LoVo (cell line): Measurements from ENCODE around the gene STAC2.

Experiments
- DNase-seq: peaks from one replicate; pipeline ENCODE4 v3.0.0-alpha.2; 2016; ENCODE audit warnings: low spot score

Gene STAC2

DNA sequence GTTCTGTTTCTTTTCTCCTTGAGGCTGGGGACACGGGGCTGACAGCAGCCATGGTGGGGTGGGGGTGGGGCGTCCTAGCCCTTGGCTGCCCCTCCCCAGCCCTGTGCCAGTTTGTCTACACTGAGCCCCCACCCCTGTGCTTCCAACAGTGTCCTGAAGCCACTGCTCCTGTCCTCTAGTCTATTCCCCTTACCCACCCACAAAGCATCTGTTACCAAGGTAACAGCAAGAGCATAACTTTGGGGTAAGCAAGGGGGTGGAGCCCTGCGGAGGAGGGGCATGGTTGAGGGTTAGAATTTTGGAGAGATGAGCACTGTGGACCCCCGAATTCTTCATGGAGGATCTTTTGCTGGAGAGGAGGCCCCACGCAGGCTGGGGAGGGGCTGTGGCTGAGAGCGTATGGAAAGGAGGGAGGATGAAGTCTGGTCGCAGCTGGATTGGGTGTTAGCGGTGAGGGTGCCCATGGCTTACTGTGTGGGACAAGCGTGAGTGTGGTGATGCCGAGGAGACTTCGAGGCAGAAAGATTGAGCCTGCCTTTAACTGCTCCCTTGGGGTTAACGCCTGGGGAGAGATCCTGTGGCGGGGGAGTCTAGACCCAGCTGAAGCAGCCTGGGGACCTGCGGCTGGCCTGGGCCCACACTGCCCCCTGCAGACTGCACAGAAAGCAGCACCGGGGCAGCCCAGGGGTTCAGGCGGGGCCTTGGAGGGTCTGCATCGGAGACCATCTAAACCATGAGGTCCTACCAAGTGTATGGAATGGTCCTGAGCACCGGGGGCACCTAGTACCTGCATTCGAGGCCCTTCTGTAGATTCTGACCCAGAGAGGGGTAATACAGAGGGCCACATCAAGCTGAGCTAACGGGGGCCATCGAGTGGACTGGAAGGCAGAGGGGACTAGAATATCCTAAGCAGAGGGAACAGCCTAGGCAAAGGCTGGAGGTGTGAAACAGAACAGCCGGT, 6.1 kb upstream of the STAC2 start:
- no peak for DNase-seq

DNA sequence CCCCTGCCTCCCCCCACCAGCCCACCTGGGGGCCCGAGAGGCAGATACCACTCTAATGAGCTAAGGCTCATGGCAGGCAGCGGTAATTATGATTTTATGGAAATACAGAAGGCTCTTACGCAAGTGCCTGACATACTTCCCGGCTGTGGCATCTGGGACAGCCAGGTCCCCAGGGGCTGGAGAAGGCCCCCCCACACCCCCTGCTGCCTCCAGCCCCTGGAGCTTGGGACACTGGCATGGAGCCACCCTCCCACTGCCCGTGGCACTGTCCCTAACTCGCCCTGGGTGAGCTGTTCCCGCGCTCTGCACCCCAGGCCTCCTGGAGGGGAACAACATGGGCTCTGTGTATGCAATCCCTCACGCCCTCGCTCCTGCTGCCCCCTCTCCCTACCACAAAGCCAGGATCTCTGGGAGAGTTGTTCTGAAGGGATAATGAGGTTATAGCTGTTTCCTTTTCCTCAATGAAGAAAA, 5.4 kb upstream of the STAC2 start:
- no peak for DNase-seq

DNA sequence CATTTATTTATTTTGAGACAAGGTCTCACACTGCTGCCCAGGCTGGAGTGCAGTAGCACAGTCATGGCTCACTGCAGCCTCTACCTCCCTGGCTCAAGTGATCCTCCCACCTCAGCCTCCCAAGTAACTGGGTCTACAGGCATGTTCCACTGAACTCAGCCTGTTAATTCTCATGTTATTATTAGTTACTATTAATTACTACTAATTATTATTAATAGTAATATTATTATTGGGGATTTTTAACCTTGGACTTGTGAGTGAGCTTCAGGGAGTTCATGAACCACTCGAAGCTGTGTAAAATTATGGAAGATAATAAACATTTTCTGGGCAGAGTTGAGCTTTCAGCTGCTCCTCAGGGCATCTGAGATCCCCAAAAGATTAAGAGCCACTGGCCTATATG, 4.6 kb upstream of the STAC2 start:
- no peak for DNase-seq

DNA sequence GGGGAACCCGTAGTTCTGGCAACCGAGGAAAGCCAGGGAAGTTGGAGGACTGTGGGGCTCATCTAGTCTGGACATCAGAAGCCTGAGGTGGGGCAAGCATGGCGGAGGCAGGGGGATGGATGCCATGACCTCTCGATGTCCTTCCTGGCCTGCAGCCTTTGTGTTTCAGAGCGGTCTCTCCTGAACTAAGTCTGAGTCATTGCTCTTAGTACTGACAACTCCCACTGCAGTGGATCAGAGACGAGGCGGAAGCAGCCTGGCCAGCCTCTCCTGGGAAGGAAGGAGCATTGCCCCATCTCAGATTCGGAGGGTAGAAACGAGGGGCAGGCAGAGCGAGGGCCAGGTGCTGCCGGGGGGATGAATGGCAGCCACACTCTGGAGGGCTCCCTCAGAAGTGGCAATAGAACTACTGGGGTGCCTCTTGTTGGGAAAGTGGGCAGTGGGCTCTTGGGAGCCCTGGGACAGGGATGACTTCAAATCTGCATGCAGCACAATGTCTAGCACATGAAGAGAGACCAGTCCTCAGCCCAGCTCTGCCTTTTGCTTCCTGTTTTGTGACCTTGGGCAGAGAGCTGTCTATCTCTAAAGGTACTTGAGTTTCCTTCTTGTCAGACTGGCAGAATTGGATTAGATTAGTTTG, 3.6 kb upstream of the STAC2 start:
- DNase-seq = no peak

DNA sequence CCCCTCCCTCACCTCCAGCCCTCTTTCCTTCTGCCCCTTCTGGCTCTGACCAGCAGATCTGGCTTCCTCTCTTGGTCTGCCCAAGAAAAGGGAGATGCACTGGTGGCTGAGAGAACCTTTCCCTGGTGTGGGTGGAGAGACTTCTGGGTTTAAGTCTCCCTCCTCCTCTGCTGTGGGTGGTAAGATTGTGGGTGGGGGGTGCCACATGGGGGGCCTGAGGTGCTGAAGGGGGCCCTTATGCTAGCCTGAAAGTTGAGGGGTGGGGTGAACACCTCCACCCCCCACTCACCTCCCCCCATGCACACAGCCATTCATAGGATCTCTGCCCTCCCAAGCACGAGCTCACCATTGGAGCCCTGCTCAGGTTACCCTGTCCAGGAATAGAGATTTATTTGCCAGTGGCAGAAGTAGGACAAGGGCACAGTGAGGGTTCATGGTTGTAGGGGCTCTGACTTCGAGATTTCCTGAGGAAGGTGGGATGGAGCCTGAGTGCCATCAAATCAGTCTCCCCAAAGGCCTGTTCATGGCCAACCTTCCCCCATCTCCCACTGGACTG, 1.7 kb upstream of the STAC2 start:
- no peak for DNase-seq

DNA sequence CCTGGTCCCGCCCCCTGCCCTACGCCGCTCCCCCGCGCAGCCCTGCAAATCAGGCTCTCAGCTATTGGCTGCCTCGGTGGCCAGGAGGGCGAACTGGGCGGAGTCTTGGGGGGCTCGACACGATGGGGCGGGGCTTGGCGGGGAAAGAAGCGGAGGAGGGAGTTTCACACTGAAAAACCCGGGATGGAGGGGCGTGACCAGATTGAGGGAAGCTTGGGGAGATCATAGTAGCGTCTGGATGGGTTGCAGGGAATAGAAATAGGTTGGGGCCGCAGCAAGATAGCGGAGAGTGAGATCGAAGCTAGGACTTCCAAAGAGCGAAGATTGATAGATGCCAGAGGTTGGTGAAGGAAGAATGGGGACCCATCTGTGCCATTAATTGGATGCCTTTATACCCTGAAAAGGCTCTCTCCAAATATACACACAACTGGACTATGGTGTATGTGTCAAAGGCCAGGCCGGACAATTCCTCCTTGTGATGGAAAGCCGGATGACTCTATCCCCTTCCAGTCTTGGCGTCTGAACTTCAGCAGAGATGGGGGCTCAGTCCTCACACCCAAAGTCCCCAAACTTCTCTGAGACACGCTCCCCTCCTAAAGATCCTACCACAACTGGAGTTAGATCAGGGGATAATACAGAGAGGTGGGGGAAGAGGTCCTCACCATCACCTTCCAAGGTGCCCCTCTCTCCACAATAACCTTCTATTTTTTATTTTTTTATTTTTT, 376 bp upstream of the STAC2 start:
- no peak for DNase-seq

DNA sequence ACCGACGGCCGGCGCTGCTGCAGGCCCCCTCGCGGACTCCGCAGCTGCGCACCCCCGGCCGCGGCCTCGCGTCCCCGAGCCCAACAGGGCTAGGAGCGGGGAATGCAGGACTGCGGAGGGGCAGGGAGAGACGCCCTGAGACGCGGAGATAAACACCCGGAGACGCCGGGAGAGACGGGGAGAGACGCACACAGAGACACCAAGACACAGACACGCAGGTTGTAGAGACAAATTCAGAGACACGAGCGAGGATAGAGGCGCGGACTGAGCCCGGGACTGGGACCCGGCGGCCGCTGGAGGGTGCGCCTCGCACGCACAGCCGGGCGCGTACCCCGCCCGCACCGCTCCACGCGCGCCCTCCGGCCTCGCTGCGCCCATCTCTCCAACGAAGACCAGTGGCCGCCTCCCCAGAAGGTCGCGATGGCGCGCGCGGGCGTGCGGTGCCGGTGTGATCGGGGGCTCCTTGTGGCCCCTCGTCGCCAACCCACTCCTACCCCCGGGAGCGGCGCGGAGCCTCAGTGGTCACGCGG, 902 bp downstream of the STAC2 start:
- no peak for DNase-seq

DNA sequence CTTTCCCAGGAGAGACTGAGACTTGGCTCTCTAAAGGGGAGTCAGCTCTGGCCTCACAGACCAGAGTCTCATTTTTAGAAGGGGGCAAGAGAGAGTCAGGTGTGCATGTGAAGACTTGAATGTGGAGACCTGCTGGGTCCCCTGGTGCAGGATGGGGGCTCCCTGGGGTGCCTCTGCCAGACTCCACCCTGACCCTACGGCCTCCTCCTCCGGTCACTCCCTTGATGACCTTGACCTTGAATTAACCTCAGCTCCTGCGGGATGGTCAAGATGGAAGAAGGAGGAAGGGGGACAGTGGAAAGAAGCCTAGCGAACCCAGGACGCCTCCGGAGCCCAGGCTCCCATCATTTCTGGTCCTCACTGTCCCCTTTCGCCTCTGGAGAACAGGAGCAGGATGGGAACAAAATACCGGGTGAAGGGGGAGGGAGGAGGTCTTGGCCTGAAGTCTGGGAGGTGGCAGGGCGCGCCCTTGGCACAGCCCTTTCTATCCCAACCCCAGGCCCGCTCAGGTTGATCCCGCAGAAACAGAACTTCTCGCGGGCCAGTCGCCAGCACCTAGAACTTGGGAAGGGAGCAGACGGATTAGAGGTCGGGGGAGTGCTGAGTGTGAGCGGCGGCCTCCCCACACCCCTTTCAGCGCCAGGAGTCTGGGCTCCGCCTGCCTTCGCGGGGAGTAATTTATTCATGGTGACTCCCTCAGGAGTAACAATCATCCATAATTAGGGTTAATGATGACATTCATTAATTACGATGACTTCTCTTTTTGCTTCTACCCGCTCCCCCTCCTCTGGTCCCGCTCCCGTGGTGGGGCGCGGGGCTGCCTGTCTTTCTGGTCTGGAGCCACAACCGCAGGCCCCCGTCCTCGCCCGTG, 1.6 kb downstream of the STAC2 start:
- no peak for DNase-seq

DNA sequence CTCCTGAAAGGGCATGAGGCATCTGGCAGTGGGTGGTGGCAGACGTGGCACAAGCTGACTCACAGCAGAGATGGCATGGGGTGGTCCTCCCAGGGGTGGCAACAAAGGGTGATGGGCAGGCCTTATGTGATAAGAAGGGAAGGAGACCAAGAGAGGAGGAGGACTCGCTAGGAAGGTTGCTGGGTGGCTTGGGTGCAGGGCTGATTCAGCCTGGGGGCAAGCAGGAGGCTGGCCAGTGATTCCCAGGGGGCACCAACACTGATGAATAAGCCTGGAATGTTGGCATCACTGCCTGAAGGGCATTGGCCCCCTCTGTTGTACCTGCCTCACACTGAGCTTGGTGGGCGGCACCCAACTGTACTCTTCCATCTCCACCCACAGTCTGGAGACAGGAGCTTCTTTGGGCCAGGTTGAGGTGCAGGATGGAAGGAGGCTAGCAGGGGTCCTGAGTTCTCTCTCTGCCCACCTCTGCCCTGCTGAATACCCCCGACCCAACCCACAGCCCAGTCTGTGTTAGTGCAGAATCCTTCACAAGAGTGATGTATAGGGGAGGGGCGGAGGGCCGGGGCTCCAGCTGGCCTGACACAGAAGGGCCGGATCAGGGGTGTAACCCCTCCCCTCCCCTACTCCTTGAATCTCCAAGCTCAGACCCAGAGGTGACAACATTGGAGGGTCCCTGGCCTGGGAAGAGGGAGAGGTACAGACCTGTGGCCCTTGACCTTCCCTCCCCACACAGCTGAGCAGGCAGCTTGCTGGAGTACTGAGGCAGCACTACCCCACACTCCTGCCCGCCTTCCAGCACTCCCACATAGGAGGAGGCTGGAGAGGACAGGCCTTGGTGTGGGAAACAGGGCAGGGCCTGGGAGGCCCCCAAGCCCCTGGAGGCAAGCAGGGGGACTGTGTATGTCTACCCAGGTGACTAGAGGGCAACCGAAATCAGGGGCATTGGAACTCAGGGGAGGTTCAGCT, 2.6 kb downstream of the STAC2 start:
- DNase-seq = no peak

DNA sequence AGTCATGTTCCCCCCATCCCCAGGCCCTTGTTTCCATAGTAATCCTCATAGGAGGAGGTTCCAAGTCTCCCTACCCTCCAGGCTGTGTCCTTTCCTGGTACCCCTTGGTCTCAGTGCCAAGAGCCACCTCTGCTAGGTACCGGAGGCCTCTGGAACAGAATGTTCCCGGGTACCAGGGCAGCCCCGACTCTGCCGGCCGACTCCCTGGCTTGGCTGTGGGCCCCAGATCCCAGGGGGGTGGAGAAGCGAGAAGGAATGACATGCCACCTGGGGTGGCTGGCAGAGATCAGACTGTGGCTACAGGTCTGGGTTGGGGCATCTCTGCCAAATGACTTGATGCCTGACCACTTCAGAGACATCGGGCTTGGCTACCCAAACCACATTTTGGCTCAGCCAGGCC, 3.6 kb downstream of the STAC2 start:
- no peak for DNase-seq

DNA sequence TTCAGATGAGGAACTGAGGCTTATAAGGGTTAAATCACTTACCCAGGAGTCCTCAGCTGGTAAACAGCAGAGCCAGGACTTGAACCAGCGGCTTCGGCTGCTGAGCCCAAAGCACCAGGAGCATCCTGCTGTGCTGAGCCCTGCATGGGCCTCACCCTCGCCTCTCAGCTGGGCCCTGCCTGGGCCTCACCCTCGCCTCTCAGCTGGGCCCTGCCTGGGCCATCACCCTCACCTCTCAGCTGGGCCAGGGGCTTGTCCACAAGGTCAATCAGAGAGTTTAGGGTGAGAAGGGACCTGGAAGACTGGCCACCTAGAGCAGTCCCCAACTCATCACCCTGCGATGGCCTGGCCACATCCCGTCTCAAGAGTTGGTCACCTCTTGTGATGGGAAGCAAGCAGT, 4.2 kb downstream of the STAC2 start:
- no peak for DNase-seq

DNA sequence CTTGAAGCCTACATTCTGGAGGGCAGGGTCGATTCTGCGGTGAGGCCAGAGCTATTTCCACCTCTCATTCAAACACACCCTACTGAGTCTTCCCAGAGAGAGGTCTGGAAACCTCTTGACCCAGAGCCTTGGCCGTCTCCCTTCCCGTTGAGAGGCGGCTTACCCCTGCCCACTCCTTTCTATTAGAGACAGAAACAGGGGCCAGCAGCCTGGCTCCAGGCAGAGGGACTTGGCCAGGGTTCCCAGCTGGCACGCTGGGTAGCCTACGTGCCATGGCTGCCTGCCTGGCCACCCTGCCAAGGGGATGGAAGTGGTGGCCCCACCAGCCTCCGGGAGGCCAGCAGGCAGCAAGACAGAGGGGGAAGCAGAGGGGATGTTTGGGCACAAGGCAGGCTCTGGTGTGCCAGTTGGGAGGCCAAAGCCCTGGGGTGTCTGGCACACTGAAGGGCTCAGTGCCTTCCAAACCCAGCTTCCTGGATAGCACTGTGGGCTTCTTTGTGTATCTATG, 6.0 kb downstream of the STAC2 start:
- DNase-seq = no peak

DNA sequence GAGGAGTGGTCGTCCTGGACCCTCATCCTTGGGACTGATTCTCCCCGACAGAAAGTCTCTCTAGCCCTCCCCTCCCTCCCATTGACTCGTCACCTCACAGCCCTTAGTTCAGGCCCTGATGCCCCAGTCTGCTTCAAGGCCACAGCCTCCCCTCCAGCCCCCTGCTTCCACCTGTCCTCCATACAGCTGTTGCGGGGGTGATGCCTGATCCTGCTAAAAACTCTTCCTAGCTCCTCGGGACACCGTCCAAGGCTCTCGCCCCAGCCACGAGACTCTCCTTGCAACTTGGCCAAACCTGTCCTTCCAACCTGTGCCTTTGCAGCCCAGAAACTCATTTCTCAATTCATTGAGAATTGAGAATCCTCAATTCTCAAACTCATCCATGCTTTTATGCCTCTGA, 6.8 kb downstream of the STAC2 start:
- DNase-seq = no peak

DNA sequence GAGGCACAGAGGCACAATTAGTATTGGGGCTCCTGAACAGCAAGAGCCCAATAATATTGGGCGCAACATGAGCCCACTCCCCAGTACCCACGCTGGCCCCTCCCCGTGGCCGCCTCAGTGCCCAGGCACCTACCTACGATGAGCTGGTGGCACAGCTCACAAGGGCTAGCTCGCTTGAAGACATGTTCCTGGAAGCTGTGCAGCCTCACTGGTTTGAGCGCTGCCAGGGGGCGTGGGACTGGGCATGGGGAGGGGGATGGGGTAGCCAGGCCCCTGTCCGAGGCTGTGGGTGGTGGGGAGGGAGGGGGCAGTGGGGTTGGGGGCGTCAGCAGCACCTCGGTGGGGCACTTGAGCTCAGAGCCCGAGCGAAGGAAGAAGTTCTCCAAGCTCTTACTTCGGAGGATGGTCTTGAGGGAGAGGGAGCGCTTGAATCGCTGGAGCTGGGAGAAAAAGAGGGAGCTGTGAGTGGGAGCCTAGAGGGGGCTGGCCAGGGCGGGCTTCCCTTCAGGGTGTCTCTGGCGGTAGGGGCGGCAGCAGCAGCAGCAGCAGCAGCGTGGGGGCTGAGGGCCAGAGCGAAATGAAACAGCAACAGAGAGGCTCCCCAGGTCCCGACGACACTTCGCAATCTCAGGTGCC, 7.9 kb downstream of the STAC2 start:
- DNase-seq = no peak

DNA sequence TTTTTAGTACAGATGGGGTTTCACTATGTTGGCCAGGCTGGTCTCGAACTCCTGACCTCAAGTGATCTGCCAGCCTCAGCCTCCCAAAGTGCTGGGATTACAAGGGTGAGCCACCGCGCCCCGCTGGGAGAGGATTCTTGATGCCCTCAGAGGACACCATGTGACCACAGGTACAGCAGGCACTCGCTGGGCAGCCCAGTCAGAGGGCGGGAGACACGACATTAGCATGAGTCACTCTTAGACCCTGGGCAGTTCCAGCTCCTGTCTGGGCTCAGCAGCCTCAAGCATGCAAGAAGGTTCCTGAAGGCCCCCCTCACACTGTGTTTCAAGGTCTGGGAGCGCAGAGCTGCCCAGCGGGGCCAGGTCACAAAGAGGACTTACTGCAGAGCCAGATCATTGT, 11.9 kb downstream of the STAC2 start:
- peak; percentile 68 for DNase-seq

DNA sequence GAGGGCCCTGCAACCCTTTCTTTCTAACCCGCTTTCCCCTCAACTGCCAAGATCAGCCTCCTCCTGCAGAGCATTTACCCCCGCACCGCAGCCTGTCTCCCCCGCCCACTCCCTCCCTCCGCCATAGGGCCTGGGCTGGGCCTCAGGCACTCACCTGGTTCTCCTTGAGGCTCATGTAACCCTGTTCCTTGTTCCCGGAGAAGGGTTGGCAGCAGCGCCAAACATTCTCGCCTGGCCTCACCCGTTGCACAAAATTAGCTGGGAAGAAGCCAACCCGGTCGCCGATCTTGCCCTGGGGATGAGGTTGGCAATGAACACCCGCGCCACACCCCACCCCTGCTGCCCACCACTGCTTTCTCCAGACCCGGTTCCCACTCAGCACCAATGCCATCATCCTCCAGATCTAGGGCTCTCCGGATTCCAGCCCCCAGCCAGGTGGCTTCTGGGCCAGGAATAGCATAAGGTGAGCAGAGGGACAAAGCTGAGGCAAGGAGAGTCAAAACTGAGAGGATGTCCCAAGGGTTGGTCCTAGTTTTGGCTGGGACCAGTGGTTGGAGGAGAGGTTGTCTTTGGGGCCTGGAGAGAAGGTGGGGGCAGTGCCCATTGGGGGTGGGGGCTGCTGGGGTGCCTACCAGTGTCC, 12.8 kb downstream of the STAC2 start:
- no peak for DNase-seq

DNA sequence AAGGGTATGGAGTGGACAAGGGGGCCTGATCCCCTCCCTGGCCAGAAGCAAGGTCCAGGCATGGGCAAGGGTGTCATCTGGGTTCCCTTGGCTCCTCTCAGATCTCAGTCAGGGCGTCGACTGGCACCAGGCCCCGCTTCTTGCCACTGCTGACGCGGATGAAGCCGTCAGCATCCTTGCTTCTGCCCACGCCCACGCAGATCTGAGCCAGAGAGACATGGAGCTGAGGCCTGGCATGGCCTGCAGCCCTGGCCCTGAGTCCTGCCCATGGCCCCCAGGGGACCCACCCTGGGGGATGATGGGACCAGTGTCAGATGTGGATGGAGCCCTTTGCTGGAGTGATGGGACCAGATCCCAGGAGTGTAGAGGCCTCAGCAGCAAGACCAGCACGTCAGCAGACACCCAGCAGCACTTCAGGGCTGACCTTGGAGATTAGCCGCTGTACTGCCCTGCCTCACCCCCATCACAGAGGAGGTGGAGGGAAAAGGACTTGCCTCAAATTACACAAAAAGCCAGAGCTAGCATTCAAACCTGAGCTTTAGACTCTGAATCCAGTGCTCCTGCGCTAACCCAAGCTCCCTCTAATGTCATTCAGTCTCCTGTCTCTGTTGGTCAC, 13.4 kb downstream of the STAC2 start:
- no peak for DNase-seq

DNA sequence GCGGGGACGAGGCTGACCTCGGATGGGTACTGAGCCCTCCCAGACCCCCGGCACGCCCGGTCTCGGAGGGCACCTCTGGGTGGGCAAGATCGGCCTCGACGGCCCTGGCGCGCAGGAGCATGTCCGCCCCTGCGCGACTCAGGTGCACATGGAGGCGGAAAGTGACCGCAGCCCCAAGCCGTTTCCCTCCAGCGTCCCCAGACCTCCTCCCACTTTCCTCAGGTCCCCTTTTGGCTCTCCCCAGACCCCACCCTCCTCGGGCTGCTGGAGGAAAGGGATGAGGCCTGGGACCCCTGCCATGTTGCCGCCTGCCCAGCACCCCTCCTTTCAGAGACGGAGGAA, 15.7 kb downstream of the STAC2 start:
- no peak for DNase-seq
